Fibroblast of lung (primary cell): ENCODE measurements around the gene PPP1R3D. TPM values are rescaled to one million over a fixed set of nuclear protein-coding genes. Genes with fewer than 3 reads are reported as not detected.

Experiments
- DNase-seq, 2 donors: peaks; one replicate each; pipeline versions ENCODE4 v3.0.0 to v3.0.0-alpha.2; 2010; ENCODE audit warnings: low read depth in 2 of 2
- H2AFZ ChIP-seq: 2 replicates; pipeline ENCODE4 v1.5.1; 2012; ENCODE audit warnings: low read length, control low read depth, inconsistent platforms
- H3K27ac ChIP-seq: 2 replicates; pipeline ENCODE4 v1.5.1; 2011; ENCODE audit warnings: low read length, control low read depth; ENCODE audit not compliant: insufficient read depth
- H3K27me3 ChIP-seq: 2 replicates; pipeline ENCODE4 v1.5.1; 2011; ENCODE audit warnings: mild to moderate bottlenecking, low read length; ENCODE audit not compliant: control insufficient read depth, insufficient read depth
- H3K36me3 ChIP-seq: 2 replicates; pipeline ENCODE4 v1.5.1; 2011; ENCODE audit warnings: low read length; ENCODE audit not compliant: control insufficient read depth, insufficient read depth
- H3K4me1 ChIP-seq: 2 replicates; pipeline ENCODE4 v1.5.1; 2011; ENCODE audit warnings: low read length; ENCODE audit not compliant: control insufficient read depth, insufficient read depth; ENCODE audit errors: extremely low read depth
- H3K4me2 ChIP-seq: 2 replicates; pipeline ENCODE4 v1.5.1; 2011; ENCODE audit warnings: low read length, control low read depth; ENCODE audit not compliant: insufficient read depth; ENCODE audit errors: extremely low read depth
- H3K4me3 ChIP-seq, 4 experiments: fragments of 200-600 bp in 1 of 4; sonication (generic) in 1 of 4; replicated peaks in 1 of 4; 2 replicates each; pipeline ENCODE4 v1.5.1; 2011 to 2016; ENCODE audit warnings: low read length in 4 of 4, low read depth in 3 of 4, mild to moderate bottlenecking in 3 of 4, control low read depth in 2 of 4, inconsistent platforms in 1 of 4, mixed read lengths in 1 of 4; ENCODE audit not compliant: insufficient read depth in 1 of 4; ENCODE audit errors: control extremely low read depth in 1 of 4
- H3K79me2 ChIP-seq: 2 replicates; pipeline ENCODE4 v1.5.1; 2012; ENCODE audit warnings: mild to moderate bottlenecking, low read length, inconsistent platforms; ENCODE audit not compliant: control insufficient read depth, insufficient read depth
- H3K9ac ChIP-seq: 2 replicates; pipeline ENCODE4 v1.5.1; 2011; ENCODE audit warnings: mild to moderate bottlenecking, low read length, control low read depth; ENCODE audit not compliant: insufficient read depth
- H3K9me3 ChIP-seq: 2 replicates; pipeline ENCODE4 v1.5.1; 2012; ENCODE audit warnings: low read depth, low read length; ENCODE audit not compliant: control insufficient read depth, insufficient read depth
- H4K20me1 ChIP-seq: 2 replicates; pipeline ENCODE4 v1.5.1; 2011; ENCODE audit warnings: low read length; ENCODE audit not compliant: control insufficient read depth, insufficient read depth; ENCODE audit errors: extremely low read depth
- CTCF ChIP-seq, 2 donors: IDR thresholded peaks in 1 of 2; conservative IDR thresholded peaks in 1 of 2; 1 replicate in 1 of 2; 2 replicates in 1 of 2; pipeline ENCODE4 v1.5.1; 2011 to 2012; ENCODE audit warnings: low read length in 2 of 2, control low read depth in 1 of 2, inconsistent platforms in 1 of 2, low read depth in 1 of 2, mild to moderate bottlenecking in 1 of 2
- EZH2 ChIP-seq: IDR thresholded peaks from 2 replicates; pipeline ENCODE4 v1.5.1; 2012; ENCODE audit warnings: low read length, control low read depth, mild to moderate bottlenecking; ENCODE audit errors: missing control alignments
- polyA plus RNA-seq, 2 donors: library from polyadenylated mRNA; depleted of rRNA in 1 of 2; stranded (reverse) in 1 of 2; unstranded in 1 of 2; fragments of >200 nt; gene quantifications; 2 replicates each; pipeline ENCODE4 v1.2.1, GENCODE V29; 2011 to 2012; ENCODE audit warnings: missing spikeins in 1 of 2
- total RNA-seq: library from RNA; depleted of rRNA; stranded (reverse); fragments of >200 nt; gene quantifications from 2 replicates; pipeline ENCODE4 v1.2.1, GENCODE V29; 2014

Gene PPP1R3D
- total and polyA plus RNA-seq, 2 donors (not counting 1 experiment from before 2014, with no cell fraction given), result 2.6 to 7.4 TPM

- Histone ChIP-seq H3K36me3 (no peaks in the 10 kb centered on the region), H3K4me3 (peak within 1 kb of the TSS; percentile 46 to 70 (median 61)), H3K27me3 (no peaks in the 10 kb centered on the region), H3K9me3 (no peaks in the 10 kb centered on the region), H3K4me2 (peak within 1 kb of the TSS; percentile 81), H3K4me1 (no peaks in the 10 kb centered on the region), H2AFZ (peak within 1 kb of the TSS; percentile 86), H4K20me1 (no peaks in the 10 kb centered on the region), H3K9ac (peak within 1 kb of the TSS; percentile 49), H3K27ac (no peak within 1 kb of the TSS), H3K79me2 (no peaks in the 10 kb centered on the region)
- DNase-seq, result peak; percentile 25 to 28
- TF ChIP-seq CTCF (conservative IDR thresholded peaks at IDR 0.05 in 1 of 2, IDR thresholded peaks at IDR 0.05 in 1 of 2; ENCODE audit: low read depth in 1 of 2, low read length in 2 of 2) (no peak), EZH2 (no peak)
These were observed 6.7 kb downstream of the PPP1R3D start, which contains the start of gene SYCP2 for GRCh38 chr20:59933296-59933848. SYCP2 (minus strand) TSS chr20:59933637; CDS start chr20:59922413, 11,224 bp downstream.

- no peak overlapping the region for H3K27ac ChIP-seq
- H3K79me2 ChIP-seq, result no peaks in the 10 kb centered on the region
- H3K27me3 ChIP-seq, result no peaks in the 10 kb centered on the region
- no peak overlapping the region for H2AFZ ChIP-seq
- H3K9ac ChIP-seq, result no peak overlapping the region
- H3K36me3 ChIP-seq, result no peaks in the 10 kb centered on the region
- no peak overlapping the region for H3K4me3 ChIP-seq
- no peaks in the 10 kb centered on the region for H3K9me3 ChIP-seq
- H3K4me1 ChIP-seq, result no peaks in the 10 kb centered on the region
- no peak for DNase-seq
- no peaks in the 10 kb centered on the region for H4K20me1 ChIP-seq
- TF ChIP-seq EZH2, result no peak
- no peak for TF ChIP-seq CTCF (conservative IDR thresholded peaks at IDR 0.05 in 1 of 2, IDR thresholded peaks at IDR 0.05 in 1 of 2; ENCODE audit: low read depth in 1 of 2, low read length in 2 of 2)
- no peak overlapping the region for H3K4me2 ChIP-seq
These were observed 7.3 kb downstream of the PPP1R3D start for GRCh38 chr20:59932616-59933295.

GRCh38 chr20:59931511-59932312 is 8.4 kb downstream of the PPP1R3D start:
- TF ChIP-seq EZH2 (no peak), CTCF (conservative IDR thresholded peaks at IDR 0.05 in 1 of 2, IDR thresholded peaks at IDR 0.05 in 1 of 2; ENCODE audit: low read depth in 1 of 2, low read length in 2 of 2) (no peak)
- no peak for DNase-seq

More at GRCh38 chr20:59931511-59932312, 8.4 kb downstream of the PPP1R3D start:
- Histone ChIP-seq H3K27me3 (no peaks in the 10 kb centered on the region), H3K27ac (no peak overlapping the region), H3K4me3 (no peak overlapping the region), H3K79me2 (no peaks in the 10 kb centered on the region), H3K9me3 (no peaks in the 10 kb centered on the region), H3K36me3 (no peaks in the 10 kb centered on the region), H3K9ac (no peak overlapping the region), H3K4me2 (no peak overlapping the region), H4K20me1 (no peaks in the 10 kb centered on the region), H2AFZ (no peak overlapping the region), H3K4me1 (no peaks in the 10 kb centered on the region)
